Neuronal stem cell (in vitro differentiated cells): ENCODE data around the gene ST7.
"Not testable (repeated sequence)": the region's sequence is repeated elsewhere in the genome, so short reads cannot be mapped to it uniquely, and the experiment has no call there.

Experiments used
- DNase-seq: peaks from one replicate; pipeline ENCODE4 v3.0.0-alpha.2; 2013; ENCODE audit warnings: low spot score
- H2AFZ ChIP-seq: one replicate; pipeline ENCODE4 v1.6.1; 2013; ENCODE audit warnings: mild to moderate bottlenecking, low read length, inconsistent platforms
- H2AK5ac ChIP-seq: 2 replicates; pipeline ENCODE4 v1.6.1; 2013; ENCODE audit warnings: low read depth, mild to moderate bottlenecking, inconsistent platforms, low read length, moderate library complexity, mixed read lengths
- H2BK120ac ChIP-seq: 2 replicates; pipeline ENCODE4 v1.6.1; 2013; ENCODE audit warnings: low read depth, mild to moderate bottlenecking, inconsistent platforms, low read length, moderate library complexity, mixed read lengths
- H2BK12ac ChIP-seq: one replicate; pipeline ENCODE4 v1.6.1; 2013; ENCODE audit warnings: low read length, inconsistent platforms
- H2BK15ac ChIP-seq: 2 replicates; pipeline ENCODE4 v1.6.1; 2013; ENCODE audit warnings: mild to moderate bottlenecking, low read length, inconsistent platforms, mixed read lengths
- H2BK5ac ChIP-seq: one replicate; pipeline ENCODE4 v1.6.1; 2013; ENCODE audit warnings: inconsistent platforms, mild to moderate bottlenecking, low read length, moderate library complexity
- H3K14ac ChIP-seq: one replicate; pipeline ENCODE4 v1.6.1; 2013; ENCODE audit warnings: low read length, inconsistent platforms
- H3K18ac ChIP-seq: 2 replicates; pipeline ENCODE4 v1.6.1; 2013; ENCODE audit warnings: low read length, inconsistent platforms
- H3K23ac ChIP-seq: 2 replicates; pipeline ENCODE4 v1.6.1; 2013; ENCODE audit warnings: low read depth, mild to moderate bottlenecking, mixed read lengths, low read length, inconsistent platforms; ENCODE audit not compliant: poor library complexity
- H3K27ac ChIP-seq: replicated peaks from 3 replicates; pipeline ENCODE4 v1.5.1; 2013; ENCODE audit warnings: low read length, inconsistent platforms
- H3K27me3 ChIP-seq, 3 experiments: 2 replicates each; pipeline ENCODE4 v1.6.1; 2013; ENCODE audit warnings: low read length in 3 of 3, mild to moderate bottlenecking in 2 of 3, inconsistent platforms in 1 of 3, low read depth in 1 of 3, mixed read lengths in 1 of 3, moderate library complexity in 1 of 3; ENCODE audit not compliant: control insufficient read depth in 3 of 3, insufficient read depth in 3 of 3
- H3K36me3 ChIP-seq, 2 donors: replicated peaks in 1 of 2; 2 replicates each; pipeline ENCODE4 v1.6.1; 2013; ENCODE audit warnings: low read length in 2 of 2; ENCODE audit not compliant: control insufficient read depth in 2 of 2, insufficient read depth in 2 of 2
- H3K4ac ChIP-seq: 2 replicates; pipeline ENCODE4 v1.6.1; 2013; ENCODE audit warnings: inconsistent platforms, mild to moderate bottlenecking, low read length, moderate library complexity
- H3K4me1 ChIP-seq, 2 donors: 1 replicate in 1 of 2; 2 replicates in 1 of 2; pipeline ENCODE4 v1.6.1; 2013; ENCODE audit warnings: low read length in 2 of 2, low read depth in 1 of 2; ENCODE audit not compliant: control insufficient read depth in 2 of 2, insufficient read depth in 1 of 2
- H3K4me2 ChIP-seq: one replicate; pipeline ENCODE4 v1.6.1; 2013; ENCODE audit warnings: mild to moderate bottlenecking, low read length, inconsistent platforms; ENCODE audit not compliant: insufficient read depth, poor library complexity, severe bottlenecking
- H3K4me3 ChIP-seq, 2 donors: 2 replicates each; pipeline ENCODE4 v1.5.1; 2013; ENCODE audit warnings: low read length in 2 of 2, mild to moderate bottlenecking in 2 of 2, inconsistent platforms in 1 of 2, moderate library complexity in 1 of 2
- H3K79me1 ChIP-seq: one replicate; pipeline ENCODE4 v1.6.1; 2013; ENCODE audit warnings: low read depth, mild to moderate bottlenecking, inconsistent platforms, low read length, moderate library complexity
- H3K9ac ChIP-seq: one replicate; pipeline ENCODE4 v1.6.1; 2013; ENCODE audit warnings: mild to moderate bottlenecking, low read depth, low read length, inconsistent platforms; ENCODE audit not compliant: poor library complexity
- H3K9me3 ChIP-seq, 2 donors: replicated peaks in 1 of 2; 2 replicates each; pipeline versions ENCODE3 to v1.6.1; 2013; ENCODE audit warnings: low read length in 2 of 2, mild to moderate bottlenecking in 2 of 2, inconsistent platforms in 1 of 2, low read depth in 1 of 2, mixed read lengths in 1 of 2, moderate library complexity in 1 of 2; ENCODE audit not compliant: control insufficient read depth in 2 of 2, insufficient read depth in 1 of 2
- H4K8ac ChIP-seq: one replicate; pipeline ENCODE4 v1.6.1; 2013; ENCODE audit warnings: low read depth, mild to moderate bottlenecking, inconsistent platforms, low read length, moderate library complexity
- H4K91ac ChIP-seq: one replicate; pipeline ENCODE4 v1.6.1; 2013; ENCODE audit warnings: low read length, low read depth, mild to moderate bottlenecking, inconsistent platforms; ENCODE audit not compliant: poor library complexity
- WGBS, 2 donors: extraction: QIAGEN DNeasy Blood & Tissue Kit; methylation state at CpG; one replicate each; pipeline ENCODE4 v1.1.7; 2013; ENCODE audit warnings: missing lambda C conversion rate in 2 of 2, mixed read lengths in 1 of 2; ENCODE audit not compliant: insufficient read length in 2 of 2, insufficient replicate concordance in 1 of 2; ENCODE audit errors: extremely low coverage in 2 of 2; 5-methylcytosine and 5-hydroxymethylcytosine counted together

ST7 gene

GRCh38 chr7:117119192-117119924, 166.1 kb downstream of the ST7 start:
- H2BK120ac ChIP-seq: no peak overlapping the region
- no peak overlapping the region for H4K91ac ChIP-seq
- H3K14ac ChIP-seq: no peak overlapping the region
- DNase-seq: peak; percentile 79
- no peak overlapping the region for H3K18ac ChIP-seq
- no peak overlapping the region for H3K4ac ChIP-seq
- no peak overlapping the region for H2BK15ac ChIP-seq
- H3K23ac ChIP-seq: no peak overlapping the region
- no peak overlapping the region for H2BK5ac ChIP-seq
- no peaks in the 10 kb centered on the region for H3K27me3 ChIP-seq
- no peaks in the 10 kb centered on the region for H3K9me3 ChIP-seq
- no peak overlapping the region for H2AK5ac ChIP-seq
- no peak overlapping the region for H2BK12ac ChIP-seq
- no peak overlapping the region for H3K9ac ChIP-seq
- H3K4me3 ChIP-seq: no peak overlapping the region
- no CpG with 5 or more reads among the region's 7 CpGs for WGBS, 2 donors
- H3K4me1 ChIP-seq: peaks cover 0 to 3% of the 10 kb centered on the region in 2 donors
- no peak overlapping the region for H3K27ac ChIP-seq
- H3K79me1 ChIP-seq: no peaks in the 10 kb centered on the region
- H2AFZ ChIP-seq: no peak overlapping the region
- H3K4me2 ChIP-seq: no peak overlapping the region
- H3K36me3 ChIP-seq: peaks cover 0 to 8% of the 10 kb centered on the region in 2 donors
- H4K8ac ChIP-seq: no peak overlapping the region

- H2AK5ac ChIP-seq, H2BK5ac ChIP-seq, H3K9ac ChIP-seq, H3K79me1 ChIP-seq, H3K4me2 ChIP-seq, H3K14ac ChIP-seq, H2BK120ac ChIP-seq, H3K23ac ChIP-seq, H2BK15ac ChIP-seq, H3K9me3 ChIP-seq, H3K27me3 ChIP-seq, H4K91ac ChIP-seq, H3K4me1 ChIP-seq, H3K27ac ChIP-seq, H2BK12ac ChIP-seq, H3K18ac ChIP-seq, H3K4me3 ChIP-seq, H2AFZ ChIP-seq, H3K4ac ChIP-seq, H4K8ac ChIP-seq, H3K36me3 ChIP-seq, DNase-seq: not testable (repeated sequence)
- WGBS, 2 donors: no CpG with 5 or more reads among the region's 1 CpG
These were observed 167.0 kb downstream of the ST7 start for GRCh38 chr7:117120321-117120720.

GRCh38 chr7:117122036-117122435, 168.7 kb downstream of the ST7 start:
- not testable (repeated sequence) for H3K9me3 ChIP-seq, H3K4ac ChIP-seq, H2AFZ ChIP-seq, H3K18ac ChIP-seq, H2BK5ac ChIP-seq, DNase-seq, H3K4me3 ChIP-seq, H3K36me3 ChIP-seq, H3K27me3 ChIP-seq, H3K79me1 ChIP-seq, H2AK5ac ChIP-seq, H4K91ac ChIP-seq, H2BK15ac ChIP-seq, H2BK12ac ChIP-seq, H3K4me1 ChIP-seq, H4K8ac ChIP-seq, H2BK120ac ChIP-seq, H3K14ac ChIP-seq, H3K9ac ChIP-seq, H3K4me2 ChIP-seq, H3K23ac ChIP-seq, H3K27ac ChIP-seq
- WGBS, 2 donors: no CpG with 5 or more reads among the region's 1 CpG

- H4K8ac ChIP-seq: no peak overlapping the region
- no peak overlapping the region for H2AFZ ChIP-seq
- H3K14ac ChIP-seq: no peak overlapping the region
- no peaks in the 10 kb centered on the region for H3K9me3 ChIP-seq
- no peak overlapping the region for H3K27ac ChIP-seq
- no peak overlapping the region for H2BK5ac ChIP-seq
- no peak overlapping the region for H3K23ac ChIP-seq
- no peak overlapping the region for H3K18ac ChIP-seq
- H2BK120ac ChIP-seq: no peak overlapping the region
- DNase-seq: no peak
- H2BK12ac ChIP-seq: no peak overlapping the region
- H3K4ac ChIP-seq: no peak overlapping the region
- no peak overlapping the region for H3K4me3 ChIP-seq
- H3K36me3 ChIP-seq: peaks cover 0 to 8% of the 10 kb centered on the region in 2 donors
- H3K4me2 ChIP-seq: no peak overlapping the region
- H3K79me1 ChIP-seq: no peaks in the 10 kb centered on the region
- H4K91ac ChIP-seq: no peak overlapping the region
- H3K4me1 ChIP-seq: peaks cover 3 to 6% of the 10 kb centered on the region in 2 donors
- no peak overlapping the region for H3K9ac ChIP-seq
- no peaks in the 10 kb centered on the region for H3K27me3 ChIP-seq
- H2BK15ac ChIP-seq: no peak overlapping the region
- no peak overlapping the region for H2AK5ac ChIP-seq
These were observed 169.2 kb downstream of the ST7 start for GRCh38 chr7:117122536-117122935.
